Endothelial cell of umbilical vein (primary cell): Measurements from ENCODE around the gene AKAP13. TPM values are rescaled to one million over a fixed set of nuclear protein-coding genes. Genes with fewer than 3 reads are reported as not detected.

Experiments
- BruUV-seq: library from RNA; stranded (reverse); fragments of 400-500 nt; replicated peaks from 2 replicates; lab custom pipeline; 2021; lab: Mats Ljungman, UMichigan
- CTCF ChIA-PET: fragments of 300-600, 350-600 bp; sonication (Branson Sonifier 250); formaldehyde crosslinking; loops from one replicate; lab custom pipeline; 2021; ENCODE audit warnings: antibody characterized with exemption, inconsistent platforms; lab: Charles Lee
- POLR2A ChIA-PET: fragments of 300-600, 350-600 bp; sonication (Branson Sonifier 250); formaldehyde crosslinking; loops from one replicate; lab custom pipeline; 2021; ENCODE audit warnings: antibody characterized with exemption, inconsistent platforms; lab: Charles Lee
- DNase-seq: peaks from one replicate; pipeline ENCODE4 v3.0.0-alpha.2; 2011; ENCODE audit warnings: low read depth, low spot score
- FAIRE-seq: peaks from 2 replicates; lab custom pipeline; 2011; peaks lifted over from hg19 to GRCh38; lab: Jason Lieb, UNC
- H2AFZ ChIP-seq: 2 replicates; pipeline ENCODE4 v1.6.0; 2012; ENCODE audit warnings: low read depth, low read length, control low read depth, inconsistent platforms
- H3K27ac ChIP-seq: 2 replicates; pipeline ENCODE4 v1.5.1; 2011; ENCODE audit warnings: low read depth, mild to moderate bottlenecking, control low read depth, low read length, moderate library complexity; ENCODE audit not compliant: insufficient read depth
- H3K27me3 ChIP-seq, 2 experiments: 2 replicates each; pipeline versions ENCODE4 v1.6.0 to v1.6.1; 2011; ENCODE audit warnings: low read length in 2 of 2, mixed read lengths in 1 of 2; ENCODE audit not compliant: control insufficient read depth in 2 of 2, insufficient read depth in 2 of 2
- H3K36me3 ChIP-seq, 2 experiments: 2 replicates in 1 of 2; 3 replicates in 1 of 2; pipeline ENCODE4 v1.5.1; 2011; ENCODE audit warnings: low read length in 2 of 2, mild to moderate bottlenecking in 1 of 2, moderate library complexity in 1 of 2; ENCODE audit not compliant: control insufficient read depth in 2 of 2, insufficient read depth in 2 of 2; ENCODE audit errors: extremely low read depth in 1 of 2
- H3K4me1 ChIP-seq: 3 replicates; pipeline ENCODE4 v1.5.1; 2011; ENCODE audit warnings: mild to moderate bottlenecking, low read length; ENCODE audit not compliant: control insufficient read depth, insufficient read depth; ENCODE audit errors: extremely low read depth
- H3K4me2 ChIP-seq: 2 replicates; pipeline ENCODE4 v1.6.1; 2011; ENCODE audit warnings: low read length, control low read depth, mixed read lengths; ENCODE audit not compliant: insufficient read depth
- H3K4me3 ChIP-seq, 3 experiments: fragments of 200-600 bp in 1 of 3; sonication (generic), shearing (Covaris generic) in 1 of 3; replicated peaks in 1 of 3; 2 replicates each; pipeline ENCODE4 v1.5.1; 2011 to 2016; ENCODE audit warnings: control low read depth in 3 of 3, low read length in 3 of 3, mild to moderate bottlenecking in 2 of 3, inconsistent platforms in 1 of 3, low read depth in 1 of 3, moderate library complexity in 1 of 3; ENCODE audit not compliant: insufficient read depth in 1 of 3
- H3K79me2 ChIP-seq: 2 replicates; pipeline ENCODE4 v1.6.0; 2012; ENCODE audit warnings: low read length, inconsistent platforms; ENCODE audit not compliant: control insufficient read depth, insufficient read depth
- H3K9ac ChIP-seq: replicated peaks from 2 replicates; pipeline ENCODE3; 2011; ENCODE audit warnings: low read length, control low read depth; ENCODE audit not compliant: insufficient read depth; ENCODE audit errors: extremely low read depth
- H3K9me1 ChIP-seq: replicated peaks from 3 replicates; pipeline ENCODE4 v1.6.0; 2011; ENCODE audit warnings: mild to moderate bottlenecking, low read length; ENCODE audit not compliant: control insufficient read depth, insufficient read depth; ENCODE audit errors: extremely low read depth
- H3K9me3 ChIP-seq: replicated peaks from 2 replicates; pipeline ENCODE4 v1.5.1; 2012; ENCODE audit warnings: low read length, inconsistent platforms; ENCODE audit not compliant: control insufficient read depth, insufficient read depth
- H4K20me1 ChIP-seq: replicated peaks from 2 replicates; pipeline ENCODE3; 2011; ENCODE audit warnings: mild to moderate bottlenecking, low read length; ENCODE audit not compliant: control insufficient read depth, insufficient read depth; ENCODE audit errors: extremely low read depth
- CTCF ChIP-seq, 2 donors: IDR thresholded peaks; 1 replicate in 1 of 2; 2 replicates in 1 of 2; pipeline ENCODE4 v1.5.1; 2011; ENCODE audit warnings: low read length in 2 of 2, mild to moderate bottlenecking in 2 of 2, moderate library complexity in 2 of 2, control low read depth in 1 of 2, inconsistent platforms in 1 of 2, low read depth in 1 of 2; ENCODE audit not compliant: insufficient read depth in 1 of 2; ENCODE audit errors: extremely low read depth in 1 of 2
- EZH2 ChIP-seq: IDR thresholded peaks from 2 replicates; pipeline ENCODE4 v1.6.1; 2012; ENCODE audit warnings: borderline replicate concordance, low read depth, mild to moderate bottlenecking, moderate library complexity, low read length, inconsistent platforms; ENCODE audit not compliant: severe bottlenecking
- FOS ChIP-seq: IDR thresholded peaks from 2 replicates; pipeline ENCODE4 v1.6.1; 2011; ENCODE audit warnings: mild to moderate bottlenecking, low read length, moderate library complexity, borderline replicate concordance; ENCODE audit not compliant: insufficient read depth
- GATA2 ChIP-seq: IDR thresholded peaks from 2 replicates; pipeline ENCODE4 v1.7.0; 2011; ENCODE audit warnings: low read depth, mild to moderate bottlenecking, moderate library complexity, mixed read lengths, low read length; ENCODE audit not compliant: insufficient read length, insufficient read depth
- JUN ChIP-seq: IDR thresholded peaks from 2 replicates; pipeline ENCODE4 v1.6.1; 2011; ENCODE audit warnings: borderline replicate concordance, low read depth; ENCODE audit not compliant: insufficient read length, insufficient read depth
- MAX ChIP-seq: IDR thresholded peaks from 2 replicates; pipeline ENCODE4 v1.6.1; 2011; ENCODE audit not compliant: insufficient read depth, insufficient read length
- MYC ChIP-seq: IDR thresholded peaks from one replicate; pipeline ENCODE4 v1.6.1; 2011; ENCODE audit warnings: mild to moderate bottlenecking, low read depth, low read length
- POLR2A ChIP-seq: IDR thresholded peaks from 2 replicates; pipeline ENCODE4 v1.6.1; 2012; ENCODE audit warnings: low read depth, mild to moderate bottlenecking, control low read depth, low read length
- POLR2AphosphoS5 ChIP-seq: IDR thresholded peaks from 2 replicates; pipeline ENCODE4 v1.6.1; 2012; ENCODE audit warnings: low read depth, mild to moderate bottlenecking, control low read depth, low read length, moderate library complexity; ENCODE audit not compliant: insufficient read depth
- dilution Hi-C: fragments of 300-500 bp; cut with MboI; formaldehyde crosslinking; loops from one replicate; pipeline ENCODE4 v1.15.0; 2019; ENCODE audit warnings: low sequenced_read_pairs; ENCODE audit not compliant: extremely low pct_ligation_motif_present
- intact Hi-C: fragments of 100-400 bp; cut with micrococcal nuclease; formaldehyde crosslinking; loops from one replicate; pipeline ENCODE4 v1.10.0; 2022
- polyA plus RNA-seq, 4 experiments: library from polyadenylated mRNA; depleted of rRNA in 3 of 4; stranded (reverse) in 3 of 4; unstranded in 1 of 4; fragments of >200 nt; gene quantifications; 2 replicates each; pipeline versions ENCODE4 v1.2.1 to v1.2.3, GENCODE V29; 2011 to 2012; ENCODE audit warnings: missing spikeins in 1 of 4
- total RNA-seq: library from RNA; stranded (reverse); gene quantifications from 2 replicates; pipeline ENCODE4 v1.2.3, GENCODE V29; 2021

AKAP13 gene
- total and polyA plus RNA-seq, 2 donors (not counting 3 experiments of a cell fraction or from before 2014, with no cell fraction given) = 22.8 to 87.8 TPM

GRCh38 chr15:85389772-85390171 is 9.4 kb downstream of the AKAP13 start:
- Histone ChIP-seq H3K9me3 (no peaks in the 10 kb centered on the region), H3K4me1 (peaks cover 8% of the 10 kb centered on the region), H3K4me2 (no peak overlapping the region), H2AFZ (no peak overlapping the region), H3K9me1 (no peaks in the 10 kb centered on the region), H3K9ac (no peak overlapping the region), H3K27ac (no peak overlapping the region), H3K79me2 (peaks cover 79% of the 10 kb centered on the region), H3K27me3 (no peaks in the 10 kb centered on the region), H3K4me3 (no peak overlapping the region), H4K20me1 (no peaks in the 10 kb centered on the region), H3K36me3 (no peaks in the 10 kb centered on the region)
- dilution Hi-C loops (no loop called here), intact Hi-C loops (no loop called here)
- no TSS peak for BruUV-seq
- CTCF ChIA-PET = interaction anchor here (0.9 to 1.0 kb wide), 2 partner anchors 8 to 10 kb away, joined by 3 read pairs; partner anchors contain the start of gene AKAP13
- DNase-seq (no peak), FAIRE-seq (no peak)
- POLR2A ChIA-PET = no interaction called here
- TF ChIP-seq JUN (no peak), POLR2A (no peak), MYC (no peak), FOS (no peak), EZH2 (no peak), MAX (no peak), CTCF (IDR thresholded peaks at IDR 0.05; ENCODE audit: extremely low read depth in 1 of 2, insufficient read depth in 1 of 2, low read depth in 1 of 2, low read length in 2 of 2) (no peak), GATA2 (no peak), POLR2AphosphoS5 (no peak)
